Measurements from ENCODE around the gene MOB1A. TPM values are rescaled to one million over a fixed set of nuclear protein-coding genes. Genes with fewer than 3 reads are reported as not detected.

Gene MOB1A
- polyA plus RNA-seq, 3 donors from 2014 or later = 198 to 215 (median 208) TPM

Other genes with a start within 250 kb of the MOB1A start
- 1 to 10 TPM in 1 of 3 donors, under 1 TPM in 1, not detected in 1; 0.16 to 1.2 TPM for gene TET3, start 194.0 kb downstream of the MOB1A start, polyA plus RNA-seq
- gene BOLA3, start 31.0 kb downstream of the MOB1A start, polyA plus RNA-seq = 10 to 100 TPM; 36.7 to 64.7 (median 57.8) TPM
- gene MTHFD2, start 19.7 kb upstream of the MOB1A start, polyA plus RNA-seq = 10 to 100 TPM; 20.3 to 25.8 (median 20.4) TPM
- gene SLC4A5, start 164.5 kb upstream of the MOB1A start, polyA plus RNA-seq = not detected
- gene DCTN1, start 201.4 kb upstream of the MOB1A start, polyA plus RNA-seq = 100 to 1,000 TPM in 1 of 3 donors, 10 to 100 TPM in 2; 38.0 to 106 (median 50.9) TPM
- 1 to 10 TPM in 2 of 3 donors, not detected in 1; 1.6 TPM for gene C2orf81, start 242.7 kb upstream of the MOB1A start, polyA plus RNA-seq
- 10 to 100 TPM; 38.0 to 94.8 (median 47.7) TPM for gene WDR54, start 242.9 kb upstream of the MOB1A start, polyA plus RNA-seq

Data from immature natural killer cell (primary cell).